ENCODE results near the gene CBX8. TPM values are rescaled to one million over a fixed set of nuclear protein-coding genes. Genes with fewer than 3 reads are reported as not detected.

CBX8 gene
- polyA plus RNA-seq, 1 experiment, result 0.37 TPM

- ChIA-PET CTCF (interaction anchor here (1.2 kb wide), 1 partner anchor 359 kb away, joined by 3 read pairs; the partner anchor contains the start of gene GAA), POLR2A (no interaction called here)
- peaks cover 58% of the 10 kb centered on the region for H3K27me3 ChIP-seq (ENCODE audit: control insufficient read depth, insufficient read depth, low read length)
- TF ChIP-seq, protein P1, sequence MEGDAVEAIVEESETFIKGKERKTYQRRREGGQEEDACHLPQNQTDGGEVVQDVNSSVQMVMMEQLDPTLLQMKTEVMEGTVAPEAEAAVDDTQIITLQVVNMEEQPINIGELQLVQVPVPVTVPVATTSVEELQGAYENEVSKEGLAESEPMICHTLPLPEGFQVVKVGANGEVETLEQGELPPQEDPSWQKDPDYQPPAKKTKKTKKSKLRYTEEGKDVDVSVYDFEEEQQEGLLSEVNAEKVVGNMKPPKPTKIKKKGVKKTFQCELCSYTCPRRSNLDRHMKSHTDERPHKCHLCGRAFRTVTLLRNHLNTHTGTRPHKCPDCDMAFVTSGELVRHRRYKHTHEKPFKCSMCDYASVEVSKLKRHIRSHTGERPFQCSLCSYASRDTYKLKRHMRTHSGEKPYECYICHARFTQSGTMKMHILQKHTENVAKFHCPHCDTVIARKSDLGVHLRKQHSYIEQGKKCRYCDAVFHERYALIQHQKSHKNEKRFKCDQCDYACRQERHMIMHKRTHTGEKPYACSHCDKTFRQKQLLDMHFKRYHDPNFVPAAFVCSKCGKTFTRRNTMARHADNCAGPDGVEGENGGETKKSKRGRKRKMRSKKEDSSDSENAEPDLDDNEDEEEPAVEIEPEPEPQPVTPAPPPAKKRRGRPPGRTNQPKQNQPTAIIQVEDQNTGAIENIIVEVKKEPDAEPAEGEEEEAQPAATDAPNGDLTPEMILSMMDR (IDR thresholded peaks at IDR 0.05; ENCODE audit: low read depth, low read length), result no peak
- DNase-seq (ENCODE audit: low read depth, low spot score), result no peak
- H3K4me3 ChIP-seq (ENCODE audit: low read depth, low read length), result no peak overlapping the region
- H3K9me3 ChIP-seq (ENCODE audit: control insufficient read depth, insufficient read depth, low read length), result no peaks in the 10 kb centered on the region; the same call in 1 of the 2 replicates
- H3K27ac ChIP-seq (ENCODE audit: low read depth, low read length), result no peak overlapping the region
These were observed 53.9 kb downstream of the CBX8 start for GRCh38 chr17:79742951-79743476.

- TF ChIP-seq, protein P1 (IDR thresholded peaks at IDR 0.05; ENCODE audit: low read depth, low read length), result no peak
- ChIA-PET POLR2A (no interaction called here), CTCF (interaction anchor here (0.6 to 2.1 kb wide), 9 partner anchors 7 to 359 kb away, joined by 3 to 10 read pairs (median 3); partner anchors contain the start of gene GAA)
- Histone ChIP-seq H3K4me3 (ENCODE audit: low read depth, low read length) (no peak overlapping the region), H3K27me3 (ENCODE audit: control insufficient read depth, insufficient read depth, low read length) (peaks cover 57% of the 10 kb centered on the region), H3K9me3 (ENCODE audit: control insufficient read depth, insufficient read depth, low read length) (no peaks in the 10 kb centered on the region; the same call in 1 of the 2 replicates), H3K27ac (ENCODE audit: low read depth, low read length) (no peak overlapping the region)
- no peak for DNase-seq (ENCODE audit: low read depth, low spot score)
These were observed 54.3 kb downstream of the CBX8 start for GRCh38 chr17:79742589-79742918.

Other genes with a start within 250 kb of the CBX8 start
- gene RBFOX3, start 186.0 kb downstream of the CBX8 start, polyA plus RNA-seq (2011; rRNA removed), result not detected in 2 replicates
- gene ENPP7, start 66.1 kb downstream of the CBX8 start, polyA plus RNA-seq (2011; rRNA removed), result not detected in 2 replicates
- 2.2 and 2.3 TPM in 2 replicates for gene CBX2, start 18.9 kb downstream of the CBX8 start, polyA plus RNA-seq (2011; rRNA removed)
- 6.6 and 7.6 TPM in 2 replicates for gene CBX4, start 42.4 kb upstream of the CBX8 start, polyA plus RNA-seq (2011; rRNA removed)
- 10.9 and 14.7 TPM in 2 replicates for gene TBC1D16, start 238.8 kb upstream of the CBX8 start, polyA plus RNA-seq (2011; rRNA removed)
- gene CCDC40, start 239.6 kb upstream of the CBX8 start, polyA plus RNA-seq (2011; rRNA removed), result 2.0 and 2.4 TPM in 2 replicates